Skin epidermis (tissue), 12 donors: ENCODE measurements around the gene SLC46A2.
A peak's percentile ranks its signal among the peaks of the same experiment; 100 is the strongest.

ENCODE experiments used
- H3K27ac ChIP-seq, 21 experiments: fragments of 200-600 bp; sonication (generic) in 11 of 21; one replicate each; pipeline ENCODE4 v1.5.0; 2020; ENCODE audit warnings: mild to moderate bottlenecking in 3 of 21, inconsistent platforms in 2 of 21, moderate library complexity in 2 of 21
- H3K4me3 ChIP-seq, 7 experiments: fragments of 200-600 bp; sonication (generic) in 2 of 7; one replicate each; pipeline ENCODE4 v1.5.0; 2020; ENCODE audit warnings: inconsistent platforms in 2 of 7, mild to moderate bottlenecking in 2 of 7, moderate library complexity in 1 of 7

SLC46A2 gene

DNA sequence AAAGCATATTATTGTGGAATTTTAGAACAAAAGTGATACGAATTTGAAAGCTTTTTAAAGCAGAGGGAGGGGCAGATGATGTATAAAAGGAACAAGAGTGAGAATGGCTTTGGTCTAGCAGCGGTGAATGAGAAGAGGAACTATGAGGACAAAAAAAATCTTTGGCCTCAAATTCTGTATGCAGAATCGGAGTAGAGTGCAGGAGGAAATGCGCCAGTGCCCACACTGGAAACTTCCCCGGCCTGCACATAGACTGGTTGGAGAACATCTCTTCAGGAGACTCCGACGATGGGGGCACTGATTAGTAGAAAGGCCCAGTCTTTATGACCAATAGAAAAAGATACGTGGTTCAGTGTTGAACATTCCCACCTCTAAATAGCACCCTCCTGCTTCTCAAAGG is 51.3 kb downstream of the SLC46A2 start:
- H3K4me3 ChIP-seq, result no peak overlapping the region
- H3K27ac ChIP-seq, result peak overlapping the region in 1 of 21 experiments; percentile 18

DNA sequence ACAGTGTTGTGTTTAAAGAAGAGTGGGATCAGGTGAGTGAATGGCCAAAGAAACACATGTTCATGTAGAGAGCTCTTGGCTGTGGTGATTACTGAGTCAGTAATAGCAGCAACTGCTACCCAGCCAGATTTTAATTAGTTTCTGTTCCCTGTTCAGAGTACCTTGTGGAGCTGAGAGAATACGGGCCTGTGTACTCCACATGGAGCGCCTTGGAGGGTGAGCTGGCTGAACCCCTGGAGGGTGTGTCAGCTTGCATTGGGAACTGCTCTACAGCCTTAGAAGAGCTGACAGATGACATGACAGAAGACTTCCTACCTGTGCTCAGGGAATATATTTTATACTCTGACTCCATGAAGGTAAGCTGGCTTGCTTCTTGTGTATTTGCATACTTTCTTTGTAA is 52.3 kb downstream of the SLC46A2 start:
- Histone ChIP-seq H3K27ac (no peak overlapping the region), H3K4me3 (no peak overlapping the region)

DNA sequence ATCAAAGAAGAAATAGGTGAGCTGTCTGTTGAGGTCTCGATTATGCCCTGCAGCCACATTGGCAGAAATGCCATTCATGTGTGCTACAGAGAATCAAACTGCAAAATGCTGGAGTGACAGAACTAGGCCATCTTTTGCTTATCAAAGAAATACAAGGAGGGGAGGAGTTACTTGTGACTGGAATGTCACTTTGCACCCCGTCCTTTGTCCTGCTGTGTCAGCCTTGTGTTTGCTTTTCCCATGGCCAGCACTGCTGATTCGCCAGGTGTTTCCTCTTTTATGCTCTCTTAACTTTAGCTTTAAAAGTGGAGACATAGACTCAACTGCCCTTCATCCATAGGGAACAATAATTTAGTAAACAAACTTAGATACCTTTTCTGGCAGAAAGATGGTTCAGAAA is 54.3 kb downstream of the SLC46A2 start:
- H3K27ac ChIP-seq, result no peak overlapping the region

DNA sequence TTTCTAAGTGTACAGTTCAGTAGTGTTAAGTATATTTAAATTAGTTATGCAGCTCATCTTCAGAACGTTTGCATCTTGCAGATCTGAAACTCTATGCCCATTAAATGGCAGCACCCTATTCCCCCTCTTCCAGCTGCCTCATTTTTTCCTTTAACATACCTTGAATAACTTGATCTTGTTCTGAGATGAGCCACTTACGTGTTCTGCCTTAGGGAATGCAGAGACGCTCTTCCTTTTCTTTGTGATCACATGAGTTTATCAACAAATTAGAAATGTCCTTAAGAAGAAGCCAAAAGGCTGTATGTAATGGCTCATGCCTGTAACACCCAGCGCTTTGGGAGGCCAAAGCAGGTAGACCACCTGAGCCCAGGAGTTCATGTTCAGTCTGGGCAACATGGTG is 57.6 kb downstream of the SLC46A2 start:
- Histone ChIP-seq H3K4me3 (no peak overlapping the region), H3K27ac (no peak overlapping the region)

More for the DNA sequence above, 54.3 kb downstream of the SLC46A2 start:
- no peak overlapping the region for H3K4me3 ChIP-seq

DNA sequence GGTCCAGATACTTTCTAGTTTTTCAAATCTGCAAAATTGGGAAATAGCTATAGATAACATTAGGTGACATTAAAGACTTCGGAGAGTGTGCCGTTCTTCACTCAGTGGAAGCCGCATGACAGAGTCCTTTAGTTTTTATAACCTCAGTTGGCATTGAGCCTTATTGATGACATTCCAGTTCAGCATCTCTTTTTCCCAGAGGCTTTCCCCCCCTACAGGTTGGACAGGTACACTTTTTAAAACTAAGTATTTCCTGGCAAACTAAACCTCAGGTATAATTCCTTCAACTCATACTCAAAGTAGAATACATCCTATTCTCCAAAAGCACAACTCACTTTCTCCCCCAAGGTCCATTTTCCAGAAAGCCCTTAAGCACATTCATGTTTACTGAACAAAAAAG is 58.7 kb downstream of the SLC46A2 start:
- H3K4me3 ChIP-seq, result no peak overlapping the region
- H3K27ac ChIP-seq, result peak overlapping the region in 1 of 21 experiments; percentile 17

DNA sequence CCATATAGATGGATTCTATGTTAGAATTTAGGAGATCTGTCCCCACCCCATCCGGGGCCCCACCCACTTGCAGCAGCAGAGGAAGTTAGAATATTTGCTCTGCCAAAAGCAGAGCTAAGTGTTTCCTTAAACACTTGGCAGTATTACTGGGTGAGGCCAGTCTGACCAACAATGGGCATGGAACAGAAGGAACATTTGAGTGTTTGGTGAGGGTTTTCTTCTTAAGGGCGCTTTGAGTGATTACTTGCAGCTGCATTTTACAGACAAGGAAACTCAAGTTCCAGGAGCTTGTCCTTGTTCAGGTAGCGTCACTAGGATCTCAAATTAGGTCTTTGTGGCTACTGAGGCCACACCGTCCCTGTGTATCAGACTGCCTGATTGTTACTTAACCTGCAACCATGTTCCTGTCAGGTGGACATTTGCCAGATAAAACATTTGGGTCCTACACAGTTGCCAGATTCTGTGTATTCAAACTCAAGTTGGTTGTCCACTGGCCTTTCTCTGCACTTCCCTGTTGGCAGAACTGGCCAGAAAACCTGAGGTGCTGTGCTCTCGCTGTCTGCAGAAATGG is 59.3 kb downstream of the SLC46A2 start:
- Histone ChIP-seq H3K4me3 (no peak overlapping the region), H3K27ac (peak overlapping the region in 3 of 21 experiments; percentile 16 to 48 (median 17))
